SK-N-SH (cell line): ENCODE results near the gene SCAND1. TPM values are rescaled to one million over a fixed set of nuclear protein-coding genes. Genes with fewer than 3 reads are reported as not detected.

Experiments
- CTCF ChIA-PET: fragments of 300-600, 350-600 bp; formaldehyde crosslinking; extraction: SDS; loops from one replicate; lab custom pipeline; 2021; lab: Yijun Ruan, JAX
- POLR2A ChIA-PET: fragments of 350-600 bp; sonication (Branson Sonifier 250); formaldehyde crosslinking; extraction: SDS; loops from one replicate; lab custom pipeline; 2020; ENCODE audit warnings: antibody characterized with exemption, inconsistent platforms; lab: Yijun Ruan, JAX
- DNase-seq: peaks from one replicate; pipeline ENCODE4 v3.0.0; 2012
- H2AFZ ChIP-seq: fragments of 200-600 bp; sonication (generic); 2 replicates; pipeline ENCODE4 v1.8.1; 2016; ENCODE audit warnings: antibody characterized with exemption, mild to moderate bottlenecking, low read depth
- H3F3A ChIP-seq: fragments of 200-600 bp; sonication (generic); replicated peaks from 2 replicates; pipeline ENCODE3; 2016; ENCODE audit warnings: antibody characterized with exemption, mild to moderate bottlenecking; ENCODE audit not compliant: insufficient read depth
- H3K27ac ChIP-seq, 2 experiments: fragments of 200-500 bp in 1 of 2; fragments of 200-600 bp in 1 of 2; sonication (Bioruptor generic) in 1 of 2; sonication (generic), shearing (Covaris generic) in 1 of 2; 2 replicates each; pipeline versions ENCODE4 v1.5.1 to v1.6.1; 2014 to 2016; ENCODE audit warnings: low read depth in 2 of 2, inconsistent platforms in 1 of 2, low read length in 1 of 2, mild to moderate bottlenecking in 1 of 2, mixed read lengths in 1 of 2
- H3K27me3 ChIP-seq: fragments of 200-600 bp; sonication (generic), shearing (Covaris generic); 2 replicates; pipeline ENCODE4 v1.6.1; 2016; ENCODE audit warnings: mixed run types; ENCODE audit not compliant: insufficient read depth
- H3K36me3 ChIP-seq, 2 experiments: fragments of 200-500 bp in 1 of 2; fragments of 200-600 bp in 1 of 2; sonication (Bioruptor generic) in 1 of 2; sonication (generic) in 1 of 2; replicated peaks in 1 of 2; 2 replicates each; pipeline versions ENCODE3 to v1.5.1; 2014 to 2016; ENCODE audit warnings: low read length in 1 of 2, mild to moderate bottlenecking in 1 of 2; ENCODE audit not compliant: insufficient read depth in 2 of 2, control insufficient read depth in 1 of 2
- H3K4me1 ChIP-seq, 2 experiments: fragments of 200-500 bp in 1 of 2; fragments of 200-600 bp in 1 of 2; sonication (Bioruptor generic) in 1 of 2; sonication (generic), shearing (Covaris generic) in 1 of 2; 2 replicates each; pipeline versions ENCODE4 v1.5.1 to v1.6.1; 2014 to 2016; ENCODE audit warnings: low read depth in 1 of 2, low read length in 1 of 2, mixed run types in 1 of 2; ENCODE audit not compliant: insufficient read depth in 2 of 2, control insufficient read depth in 1 of 2
- H3K4me2 ChIP-seq: fragments of 200-600 bp; sonication (generic), shearing (Covaris generic); 2 replicates; pipeline ENCODE4 v1.6.1; 2017; ENCODE audit warnings: mixed run types
- H3K4me3 ChIP-seq, 2 experiments: fragments of 200-500 bp in 1 of 2; fragments of 200-600 bp in 1 of 2; sonication (Bioruptor generic) in 1 of 2; sonication (generic), shearing (Covaris generic) in 1 of 2; 2 replicates each; pipeline versions ENCODE4 v1.5.1 to v1.8.1; 2014 to 2016; ENCODE audit warnings: low read depth in 2 of 2, inconsistent platforms in 1 of 2, low read length in 1 of 2, mild to moderate bottlenecking in 1 of 2, mixed read lengths in 1 of 2, moderate library complexity in 1 of 2
- H3K79me2 ChIP-seq: fragments of 200-600 bp; sonication (generic); 2 replicates; pipeline ENCODE4 v1.8.1; 2017; ENCODE audit warnings: mild to moderate bottlenecking; ENCODE audit not compliant: insufficient read depth
- H3K9ac ChIP-seq: fragments of 200-600 bp; sonication (generic); 2 replicates; pipeline ENCODE4 v1.6.1; 2017; ENCODE audit warnings: mixed run types
- H3K9me2 ChIP-seq: fragments of 200-600 bp; sonication (generic); 2 replicates; pipeline ENCODE4 v1.6.1; 2017; ENCODE audit warnings: mixed run types
- H3K9me3 ChIP-seq: fragments of 200-600 bp; sonication (generic); 2 replicates; pipeline ENCODE4 v1.6.1; 2017; ENCODE audit warnings: mixed run types, mild to moderate bottlenecking, moderate library complexity
- H4K20me1 ChIP-seq: fragments of 200-600 bp; sonication (generic); 2 replicates; pipeline ENCODE4 v1.6.1; 2017; ENCODE audit warnings: mild to moderate bottlenecking, mixed run types; ENCODE audit not compliant: insufficient read depth
- CHD2 ChIP-seq: fragments of 150-350 bp; IDR thresholded peaks from 2 replicates; pipeline ENCODE4 v1.6.1; 2018; ENCODE audit warnings: low read length; ENCODE audit not compliant: partially characterized antibody
- ELF1 ChIP-seq: IDR thresholded peaks from 2 replicates; pipeline ENCODE4 v1.4.0; 2012
- EP300 ChIP-seq, 2 experiments: IDR thresholded peaks; 2 replicates each; pipeline versions ENCODE4 v1.4.0 to v1.6.1; 2012; ENCODE audit warnings: borderline replicate concordance in 1 of 2, low read depth in 1 of 2, low read length in 1 of 2
- EZH2phosphoT487 ChIP-seq: fragments of 200-600 bp; sonication (generic); IDR thresholded peaks from 2 replicates; pipeline ENCODE4 v1.6.1; 2017; ENCODE audit warnings: low read depth, mixed run types, mild to moderate bottlenecking, antibody characterized with exemption, moderate library complexity, borderline replicate concordance
- FOXJ3 ChIP-seq: sonication (generic); formaldehyde crosslinking; IDR thresholded peaks from 2 replicates; pipeline ENCODE4 v1.5.1; 2020; ENCODE audit warnings: mild to moderate bottlenecking, missing genetic modification reagents
- FOXM1 ChIP-seq: IDR thresholded peaks from 2 replicates; pipeline ENCODE4 v1.4.0; 2012; ENCODE audit warnings: low read depth, mild to moderate bottlenecking
- JUND ChIP-seq: IDR thresholded peaks from 2 replicates; pipeline ENCODE4 v1.4.0; 2012
- MEF2A ChIP-seq: IDR thresholded peaks from 2 replicates; pipeline ENCODE4 v1.4.0; 2012; ENCODE audit warnings: low read depth, borderline replicate concordance
- MXI1 ChIP-seq: IDR thresholded peaks from 2 replicates; pipeline ENCODE4 v1.6.1; 2012; ENCODE audit warnings: mild to moderate bottlenecking, low read depth, low read length, improper control_type of control experiment
- NFIC ChIP-seq: IDR thresholded peaks from 2 replicates; pipeline ENCODE4 v1.4.0; 2012; ENCODE audit warnings: borderline replicate concordance
- NRF1 ChIP-seq: IDR thresholded peaks from 2 replicates; pipeline ENCODE4 v1.6.1; 2012; ENCODE audit warnings: low read depth, mild to moderate bottlenecking, low read length
- RCOR1 ChIP-seq: fragments of 150-350 bp; IDR thresholded peaks from 2 replicates; pipeline ENCODE4 v1.6.1; 2017; ENCODE audit warnings: antibody characterized with exemption, low read length
- TCF12 ChIP-seq: IDR thresholded peaks from 2 replicates; pipeline ENCODE4 v1.4.0; 2012
- YY1 ChIP-seq: IDR thresholded peaks from 2 replicates; pipeline ENCODE4 v1.4.0; 2012; ENCODE audit warnings: low read depth, mild to moderate bottlenecking
- WGBS: methylation state at CpG from one replicate; pipeline ENCODE4 v1.1.6; 2017; ENCODE audit warnings: low lambda C conversion rate; 5-methylcytosine and 5-hydroxymethylcytosine counted together
- polyA plus RNA-seq, 3 experiments: library from polyadenylated mRNA; depleted of rRNA; stranded (reverse); fragments of >200 nt; gene quantifications; 2 replicates each; pipeline ENCODE4 v1.2.3, GENCODE V29; 2012
- TF ChIP-seq, protein P1 (sequence below): IDR thresholded peaks from 2 replicates; pipeline ENCODE4 v1.4.0; 2012; ENCODE audit warnings: low read depth, borderline replicate concordance
- TF ChIP-seq, protein P2 (sequence below): IDR thresholded peaks from 2 replicates; pipeline ENCODE4 v1.6.1; 2012; ENCODE audit warnings: mild to moderate bottlenecking, low read depth, low read length, moderate library complexity
- TF ChIP-seq, protein P3 (sequence below): IDR thresholded peaks from 2 replicates; pipeline ENCODE4; 2012
- TF ChIP-seq, protein P4 (sequence below): fragments of 150-350 bp; IDR thresholded peaks from 2 replicates; pipeline ENCODE4 v1.6.1; 2016; ENCODE audit warnings: mild to moderate bottlenecking, low read depth, low read length
- TF ChIP-seq, protein P5 (sequence below): fragments of 150-350 bp; IDR thresholded peaks from 2 replicates; pipeline ENCODE4 v1.6.1; 2017; ENCODE audit warnings: antibody characterized with exemption, low read length, low read depth, borderline replicate concordance

SCAND1 gene
- polyA plus RNA-seq, 1 of the 3 experiments (the other 2 are of a cell fraction), result 44.1 TPM

DNA sequence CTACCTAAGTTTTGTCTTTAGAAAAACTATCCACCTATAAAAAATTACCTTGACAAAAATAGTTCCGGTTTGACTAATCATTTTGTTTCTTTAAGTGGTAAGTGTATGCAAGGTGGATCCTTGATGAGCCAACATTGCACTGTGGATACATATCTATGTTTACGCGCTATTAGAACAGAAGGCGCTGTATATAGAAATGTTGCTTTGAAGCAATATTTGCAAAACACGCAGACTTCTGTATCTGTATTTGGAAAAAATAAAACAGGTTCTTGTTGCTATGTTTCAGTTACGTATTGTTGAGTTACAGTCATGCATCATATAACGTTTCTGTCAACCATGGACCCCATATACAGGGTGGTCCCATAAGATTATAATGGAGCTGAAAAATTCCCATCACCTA is 4.2 kb downstream of the SCAND1 start:
- no peaks in the 10 kb centered on the region for H3K9me2 ChIP-seq
- H3K79me2 ChIP-seq, result peaks cover 40% of the 10 kb centered on the region
- H3K36me3 ChIP-seq, result peaks cover 8 to 37% of the 10 kb centered on the region in 2 experiments
- H3K4me2 ChIP-seq, result no peak overlapping the region
- no peak for DNase-seq
- WGBS, result 91% methylated on average over 7 of the region's 7 CpGs
- no peaks in the 10 kb centered on the region for H4K20me1 ChIP-seq
- CTCF ChIA-PET, result no interaction called here
- H2AFZ ChIP-seq, result no peak overlapping the region
- peaks cover 33% of the 10 kb centered on the region for H3F3A ChIP-seq
- POLR2A ChIA-PET, result no interaction called here
- H3K4me3 ChIP-seq, result no peak overlapping the region
- H3K9me3 ChIP-seq, result no peaks in the 10 kb centered on the region
- peaks cover 11 to 14% of the 10 kb centered on the region in 2 experiments; a peak in 2 of 4 replicates for H3K4me1 ChIP-seq
- TF ChIP-seq, protein P1, sequence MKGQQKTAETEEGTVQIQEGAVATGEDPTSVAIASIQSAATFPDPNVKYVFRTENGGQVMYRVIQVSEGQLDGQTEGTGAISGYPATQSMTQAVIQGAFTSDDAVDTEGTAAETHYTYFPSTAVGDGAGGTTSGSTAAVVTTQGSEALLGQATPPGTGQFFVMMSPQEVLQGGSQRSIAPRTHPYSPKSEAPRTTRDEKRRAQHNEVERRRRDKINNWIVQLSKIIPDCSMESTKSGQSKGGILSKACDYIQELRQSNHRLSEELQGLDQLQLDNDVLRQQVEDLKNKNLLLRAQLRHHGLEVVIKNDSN, result no peak
- no peak for TF ChIP-seq EP300 (IDR thresholded peaks at IDR 0.05; ENCODE audit: borderline replicate concordance in 1 of 2, low read depth in 1 of 2, low read length in 1 of 2)
- TF ChIP-seq, protein P2, sequence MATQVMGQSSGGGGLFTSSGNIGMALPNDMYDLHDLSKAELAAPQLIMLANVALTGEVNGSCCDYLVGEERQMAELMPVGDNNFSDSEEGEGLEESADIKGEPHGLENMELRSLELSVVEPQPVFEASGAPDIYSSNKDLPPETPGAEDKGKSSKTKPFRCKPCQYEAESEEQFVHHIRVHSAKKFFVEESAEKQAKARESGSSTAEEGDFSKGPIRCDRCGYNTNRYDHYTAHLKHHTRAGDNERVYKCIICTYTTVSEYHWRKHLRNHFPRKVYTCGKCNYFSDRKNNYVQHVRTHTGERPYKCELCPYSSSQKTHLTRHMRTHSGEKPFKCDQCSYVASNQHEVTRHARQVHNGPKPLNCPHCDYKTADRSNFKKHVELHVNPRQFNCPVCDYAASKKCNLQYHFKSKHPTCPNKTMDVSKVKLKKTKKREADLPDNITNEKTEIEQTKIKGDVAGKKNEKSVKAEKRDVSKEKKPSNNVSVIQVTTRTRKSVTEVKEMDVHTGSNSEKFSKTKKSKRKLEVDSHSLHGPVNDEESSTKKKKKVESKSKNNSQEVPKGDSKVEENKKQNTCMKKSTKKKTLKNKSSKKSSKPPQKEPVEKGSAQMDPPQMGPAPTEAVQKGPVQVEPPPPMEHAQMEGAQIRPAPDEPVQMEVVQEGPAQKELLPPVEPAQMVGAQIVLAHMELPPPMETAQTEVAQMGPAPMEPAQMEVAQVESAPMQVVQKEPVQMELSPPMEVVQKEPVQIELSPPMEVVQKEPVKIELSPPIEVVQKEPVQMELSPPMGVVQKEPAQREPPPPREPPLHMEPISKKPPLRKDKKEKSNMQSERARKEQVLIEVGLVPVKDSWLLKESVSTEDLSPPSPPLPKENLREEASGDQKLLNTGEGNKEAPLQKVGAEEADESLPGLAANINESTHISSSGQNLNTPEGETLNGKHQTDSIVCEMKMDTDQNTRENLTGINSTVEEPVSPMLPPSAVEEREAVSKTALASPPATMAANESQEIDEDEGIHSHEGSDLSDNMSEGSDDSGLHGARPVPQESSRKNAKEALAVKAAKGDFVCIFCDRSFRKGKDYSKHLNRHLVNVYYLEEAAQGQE, result no peak
- TF ChIP-seq RCOR1, result no peak
- no peak for TF ChIP-seq NRF1
- TF ChIP-seq FOXM1, result no peak
- no peak for TF ChIP-seq TCF12
- TF ChIP-seq YY1, result no peak
- TF ChIP-seq, protein P3, sequence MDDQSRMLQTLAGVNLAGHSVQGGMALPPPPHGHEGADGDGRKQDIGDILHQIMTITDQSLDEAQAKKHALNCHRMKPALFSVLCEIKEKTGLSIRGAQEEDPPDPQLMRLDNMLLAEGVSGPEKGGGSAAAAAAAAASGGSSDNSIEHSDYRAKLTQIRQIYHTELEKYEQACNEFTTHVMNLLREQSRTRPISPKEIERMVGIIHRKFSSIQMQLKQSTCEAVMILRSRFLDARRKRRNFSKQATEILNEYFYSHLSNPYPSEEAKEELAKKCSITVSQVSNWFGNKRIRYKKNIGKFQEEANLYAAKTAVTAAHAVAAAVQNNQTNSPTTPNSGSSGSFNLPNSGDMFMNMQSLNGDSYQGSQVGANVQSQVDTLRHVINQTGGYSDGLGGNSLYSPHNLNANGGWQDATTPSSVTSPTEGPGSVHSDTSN, result no peak
- TF ChIP-seq, protein P4, sequence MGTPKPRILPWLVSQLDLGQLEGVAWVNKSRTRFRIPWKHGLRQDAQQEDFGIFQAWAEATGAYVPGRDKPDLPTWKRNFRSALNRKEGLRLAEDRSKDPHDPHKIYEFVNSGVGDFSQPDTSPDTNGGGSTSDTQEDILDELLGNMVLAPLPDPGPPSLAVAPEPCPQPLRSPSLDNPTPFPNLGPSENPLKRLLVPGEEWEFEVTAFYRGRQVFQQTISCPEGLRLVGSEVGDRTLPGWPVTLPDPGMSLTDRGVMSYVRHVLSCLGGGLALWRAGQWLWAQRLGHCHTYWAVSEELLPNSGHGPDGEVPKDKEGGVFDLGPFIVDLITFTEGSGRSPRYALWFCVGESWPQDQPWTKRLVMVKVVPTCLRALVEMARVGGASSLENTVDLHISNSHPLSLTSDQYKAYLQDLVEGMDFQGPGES, result no peak
- TF ChIP-seq, all 33 proteins: peak for 0
- H3K27me3 ChIP-seq, result no peaks in the 10 kb centered on the region
- no peak overlapping the region for H3K9ac ChIP-seq
- H3K27ac ChIP-seq, result no peak overlapping the region

DNA sequence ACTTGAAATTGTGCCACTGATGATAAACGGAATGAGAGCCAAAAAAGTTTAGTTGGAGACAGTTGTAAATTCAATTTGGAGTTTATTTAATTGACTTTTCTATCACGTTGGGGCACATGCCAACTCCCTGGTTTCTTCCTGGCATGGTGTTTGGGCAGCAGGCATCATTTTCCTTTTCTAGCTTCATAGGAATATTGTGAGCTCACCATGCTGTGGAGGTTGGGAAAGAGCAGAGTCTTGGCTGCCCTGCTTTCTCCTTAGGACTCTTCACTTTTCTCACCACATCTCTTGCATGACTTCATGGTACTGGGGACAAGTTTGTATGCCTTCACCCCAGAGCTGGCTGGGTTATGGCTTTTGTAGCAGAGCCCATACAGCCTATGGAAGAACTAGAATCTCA is 6.4 kb downstream of the SCAND1 start:
- Histone ChIP-seq H3K4me1 (peaks cover 10 to 11% of the 10 kb centered on the region in 2 experiments; a peak in 2 of 4 replicates), H3K36me3 (peaks cover 15 to 43% of the 10 kb centered on the region in 2 experiments), H3K4me2 (no peak overlapping the region), H3F3A (peaks cover 21% of the 10 kb centered on the region), H3K4me3 (no peak overlapping the region), H3K27ac (no peak overlapping the region), H3K9me2 (no peaks in the 10 kb centered on the region), H3K79me2 (peaks cover 29% of the 10 kb centered on the region), H3K9ac (no peak overlapping the region), H3K27me3 (no peaks in the 10 kb centered on the region), H4K20me1 (no peaks in the 10 kb centered on the region), H3K9me3 (no peaks in the 10 kb centered on the region), H2AFZ (no peak overlapping the region)
- ChIA-PET CTCF (interaction anchor here (1.1 to 2.4 kb wide), 11 partner anchors 12 to 327 kb away, joined by 3 to 8 read pairs (median 4); no protein-coding TSS in a partner anchor), POLR2A (no interaction called here)
- WGBS, result 53% methylated on average over 2 of the region's 2 CpGs
- DNase-seq, result no peak
- TF ChIP-seq NFIC (no peak), ELF1 (no peak), FOXJ3 (CRISPR knock-in tag) (no peak), FOXM1 (no peak), MXI1 (no peak), MEF2A (no peak), CHD2 (no peak), EZH2phosphoT487 (no peak), JUND (no peak), YY1 (no peak)
- TF ChIP-seq, protein P5, sequence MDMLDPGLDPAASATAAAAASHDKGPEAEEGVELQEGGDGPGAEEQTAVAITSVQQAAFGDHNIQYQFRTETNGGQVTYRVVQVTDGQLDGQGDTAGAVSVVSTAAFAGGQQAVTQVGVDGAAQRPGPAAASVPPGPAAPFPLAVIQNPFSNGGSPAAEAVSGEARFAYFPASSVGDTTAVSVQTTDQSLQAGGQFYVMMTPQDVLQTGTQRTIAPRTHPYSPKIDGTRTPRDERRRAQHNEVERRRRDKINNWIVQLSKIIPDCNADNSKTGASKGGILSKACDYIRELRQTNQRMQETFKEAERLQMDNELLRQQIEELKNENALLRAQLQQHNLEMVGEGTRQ, result no peak
- TF ChIP-seq, protein P4, result no peak
